Cardiac septum (tissue), 1 donor: ENCODE data around the gene POGZ. TPM values are rescaled to one million over a fixed set of nuclear protein-coding genes. Genes with fewer than 3 reads are reported as not detected.
"Not testable (repeated sequence)": the region's sequence is repeated elsewhere in the genome, so short reads cannot be mapped to it uniquely, and the experiment has no call there.

Experiments used
- DNase-seq: peaks from one replicate; pipeline ENCODE4 v3.0.0-alpha.2; 2020; ENCODE audit warnings: low spot score
- intact Hi-C: fragments of 100-400 bp; cut with DNase I; formaldehyde crosslinking; loops from one replicate; pipeline ENCODE4 v1.14.0; 2022
- total RNA-seq: library from RNA; stranded (reverse); fragmentation: NEBNext Ultra II Directional; extraction: Animal tissue kit (Norgen Biotek cat#: 25700); gene quantifications from one replicate; pipeline ENCODE4 v1.2.1, GENCODE V29; 2021
- donor health status: DM: no; HTN: no; CAD: no.

The POGZ gene
- total RNA-seq, 1 donor from 2014 or later: 54.4 TPM

DNA sequence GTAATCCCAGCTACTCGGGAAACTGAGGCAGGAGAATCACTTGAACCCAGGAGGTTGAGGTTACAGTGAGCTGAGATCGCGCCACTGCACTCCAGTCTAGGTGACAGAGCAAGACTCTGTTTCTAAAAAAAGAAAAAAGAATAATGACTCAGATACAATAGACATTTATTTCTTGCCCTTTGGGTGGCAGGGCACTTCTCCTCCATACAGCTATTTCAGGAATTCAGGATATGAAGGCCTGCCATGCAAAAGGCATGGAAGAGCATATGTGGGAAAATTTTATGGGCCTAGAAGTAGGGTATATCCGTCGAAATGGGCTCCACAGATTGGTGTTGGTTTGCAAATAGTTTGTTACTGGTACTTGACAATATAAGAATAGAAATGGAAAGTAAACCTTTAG, 20.2 kb upstream of the POGZ start:
- DNase-seq: no peak
- intact Hi-C loops: no loop called here

DNA sequence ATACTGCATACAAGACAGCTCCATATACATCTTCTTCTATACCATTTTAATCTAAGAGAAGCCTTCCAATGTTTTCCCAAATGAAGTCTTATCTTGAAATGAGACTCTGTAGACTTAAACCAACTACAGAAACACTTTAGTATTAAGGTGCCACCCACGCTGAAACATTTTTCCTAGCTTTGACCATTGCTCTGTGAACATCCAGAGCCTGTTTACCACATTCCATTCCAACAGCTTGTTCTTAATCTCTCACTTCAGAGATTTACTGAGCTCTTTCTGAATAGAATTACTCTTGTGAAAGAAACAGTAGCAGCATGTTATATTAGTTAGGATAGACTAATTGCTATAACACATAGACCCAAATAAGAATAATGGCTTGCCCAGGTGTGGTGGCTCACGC, 19.6 kb upstream of the POGZ start:
- DNase-seq: no peak
- intact Hi-C loops: no loop called here

DNA sequence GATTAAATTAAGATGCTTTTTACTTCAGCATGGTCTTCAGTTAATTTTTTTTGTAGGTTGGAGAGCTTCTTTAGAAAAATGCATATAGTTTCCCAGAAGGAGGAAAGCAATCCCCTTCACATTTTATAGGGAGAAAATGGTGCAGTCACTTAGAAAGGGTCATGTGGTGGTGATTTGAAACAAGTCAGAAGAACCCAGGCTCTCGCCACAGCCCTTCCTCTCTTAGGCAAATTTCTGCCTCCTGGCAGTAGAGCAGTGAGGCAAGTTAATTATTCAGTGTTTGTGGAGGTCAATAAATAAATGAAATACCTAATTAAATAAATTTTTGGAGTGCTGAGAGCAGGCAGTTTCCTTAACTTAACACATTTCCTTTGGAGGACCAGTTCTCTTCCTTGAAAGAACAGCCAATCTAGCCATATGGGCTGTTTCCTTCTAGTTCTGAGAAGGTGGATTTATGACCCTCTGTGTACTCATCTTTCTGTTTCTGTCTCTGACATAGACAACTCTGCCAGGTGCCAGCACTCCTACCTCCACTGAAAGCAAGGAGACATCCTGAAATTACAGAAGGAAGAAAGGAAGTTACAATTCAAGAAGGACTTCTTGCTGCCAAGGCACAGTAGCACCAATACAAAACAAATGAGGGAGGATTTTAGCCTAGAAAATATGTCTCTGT, 19.0 kb upstream of the POGZ start:
- intact Hi-C loops: no loop called here

DNA sequence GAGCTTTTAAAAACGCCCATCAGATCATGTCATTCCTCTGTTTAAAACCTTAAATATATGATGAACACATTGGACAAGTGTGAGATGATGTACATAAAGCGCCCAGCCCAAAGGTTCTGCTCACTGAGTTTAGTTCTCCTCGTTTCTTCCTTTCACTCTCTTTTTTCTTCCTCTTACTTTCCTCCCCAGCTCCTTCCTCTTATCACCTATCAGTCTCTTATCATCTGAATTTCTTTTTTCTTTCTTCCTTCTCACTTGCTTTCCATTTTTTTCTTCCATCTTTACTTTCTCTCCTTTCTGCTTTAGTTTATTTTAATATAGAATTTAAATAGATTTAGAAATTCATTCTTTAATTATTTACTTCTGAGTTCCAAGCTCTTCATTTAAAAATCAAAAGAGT, 17.8 kb upstream of the POGZ start:
- no peak for DNase-seq
- intact Hi-C loops: no loop called here

More for the DNA sequence above, 19.0 kb upstream of the POGZ start:
- no peak for DNase-seq

DNA sequence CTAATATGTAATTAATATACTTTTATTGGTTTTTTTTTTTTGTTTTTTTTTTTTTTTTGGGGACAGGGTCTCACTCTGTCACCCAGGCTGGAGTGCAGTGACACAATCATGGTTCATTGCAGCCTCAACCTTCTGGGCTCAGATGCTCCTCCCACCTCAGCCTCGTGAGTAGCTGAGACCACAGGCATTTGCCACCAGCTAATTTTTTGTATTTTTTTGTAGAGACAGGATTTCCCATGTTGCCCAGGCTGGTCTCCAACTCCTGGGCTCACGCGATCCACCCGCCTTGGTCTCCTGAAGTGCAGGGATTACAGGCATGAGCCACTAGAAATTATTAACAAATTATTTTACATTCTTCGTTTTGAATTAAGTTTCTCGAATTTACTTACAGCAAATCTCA, 16.8 kb upstream of the POGZ start:
- no peak for DNase-seq
- intact Hi-C loops: no loop called here

DNA sequence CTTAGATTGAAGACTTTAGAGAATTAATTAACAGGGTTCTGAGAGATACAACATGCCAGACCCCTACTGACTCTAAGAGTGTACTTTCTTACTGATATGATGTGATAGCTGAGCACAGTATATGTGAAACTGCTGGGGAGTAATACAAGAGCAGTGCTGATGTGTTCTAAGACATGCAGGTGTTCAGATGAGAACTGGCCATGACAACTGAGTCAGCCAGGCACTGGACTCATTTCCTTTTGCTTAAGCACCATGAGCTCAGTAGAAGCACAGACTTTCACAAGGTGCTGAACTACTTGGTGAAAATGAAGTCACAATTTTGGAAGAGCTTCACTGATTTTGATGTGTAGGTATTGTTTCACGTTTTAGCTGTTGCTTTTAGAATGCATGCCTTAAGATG, 15.9 kb upstream of the POGZ start:
- intact Hi-C loops: no loop called here
- no peak for DNase-seq

DNA sequence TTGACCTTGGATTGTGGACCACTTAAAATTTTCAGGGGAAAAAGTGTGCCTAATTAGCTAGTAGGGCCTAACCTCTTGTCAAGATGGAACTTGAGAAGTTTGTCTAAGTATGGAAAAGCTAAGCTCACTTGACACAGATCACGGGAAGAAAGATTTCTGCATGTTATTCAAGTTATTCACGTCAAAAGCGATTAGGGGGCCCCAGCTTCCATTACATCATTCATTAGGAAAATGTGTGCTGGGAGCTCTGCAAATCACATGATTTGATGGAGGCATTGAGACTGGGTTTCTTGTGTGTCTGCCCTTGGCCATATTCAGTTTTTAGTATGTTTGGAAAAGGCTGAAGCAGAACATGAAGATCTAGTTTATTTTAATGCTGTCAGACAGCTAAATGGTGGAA, 15.5 kb upstream of the POGZ start:
- intact Hi-C loops: no loop called here

DNA sequence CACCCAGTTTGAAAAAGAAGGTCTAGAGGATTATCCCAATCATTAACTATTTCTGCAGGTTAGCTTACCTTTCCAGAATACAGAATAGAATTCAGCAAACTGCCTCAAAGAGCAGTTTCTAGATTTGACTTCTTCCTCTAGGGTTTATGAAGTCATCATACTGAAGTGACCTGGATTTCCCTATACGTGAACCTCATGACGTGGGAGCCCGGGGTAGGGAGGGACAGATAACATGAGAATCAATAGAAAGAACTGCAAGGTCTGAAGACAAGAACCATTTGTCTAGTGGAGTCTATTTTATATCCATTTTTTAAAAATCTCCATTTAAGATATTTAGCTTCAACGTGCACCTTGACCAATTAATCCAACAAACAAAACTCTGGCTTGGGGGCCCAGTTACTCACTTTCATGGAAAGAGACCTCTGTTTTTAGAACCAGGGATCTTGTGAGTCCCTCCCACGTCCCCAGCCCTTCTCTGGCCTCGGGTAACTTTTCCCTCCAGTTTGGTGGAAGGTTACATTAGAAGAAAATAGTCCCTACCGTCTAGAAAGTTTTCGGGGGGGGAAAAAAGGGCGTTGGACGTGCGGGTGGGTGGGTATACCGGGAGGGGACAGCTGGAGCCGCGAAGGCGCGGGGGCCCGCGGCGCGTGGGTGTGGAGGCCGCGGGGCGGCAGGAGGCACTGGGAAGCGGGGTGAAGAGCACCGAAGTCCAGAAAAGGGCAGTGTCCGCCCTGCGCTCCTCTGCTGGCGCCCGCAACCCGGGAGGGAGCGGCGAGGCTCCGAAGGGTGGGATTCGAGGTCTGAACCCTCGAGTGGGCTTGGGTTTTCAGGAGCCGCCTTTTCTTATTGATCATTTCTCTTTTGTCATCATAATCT, 13.8 kb upstream of the POGZ start:
- DNase-seq: peak; percentile 76
- intact Hi-C loops: loop anchor here (1.0 kb wide), 1 partner anchor 14 kb away; the partner anchor contains the start of gene POGZ

More for the DNA sequence above, 15.5 kb upstream of the POGZ start:
- DNase-seq: no peak

DNA sequence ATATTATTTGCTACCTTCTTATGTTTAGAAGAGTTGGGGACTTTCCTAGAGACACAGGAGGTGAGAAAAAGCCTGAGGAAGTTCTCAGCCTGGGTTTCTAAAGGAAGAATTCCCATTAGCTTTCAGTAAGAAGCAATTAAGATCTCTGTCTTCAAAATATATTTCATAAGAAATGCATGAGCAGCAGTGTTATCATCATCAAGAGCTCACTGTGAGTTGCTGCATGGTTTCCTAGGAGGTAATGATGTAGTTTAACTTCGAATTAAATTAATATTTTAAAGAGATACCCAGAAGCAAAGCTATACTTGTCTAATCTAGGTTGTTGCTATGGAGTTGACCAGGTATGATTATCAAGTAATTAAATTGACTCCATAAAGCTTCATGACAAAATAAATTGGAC, 5.7 kb upstream of the POGZ start:
- no peak for DNase-seq
- intact Hi-C loops: no loop called here

DNA sequence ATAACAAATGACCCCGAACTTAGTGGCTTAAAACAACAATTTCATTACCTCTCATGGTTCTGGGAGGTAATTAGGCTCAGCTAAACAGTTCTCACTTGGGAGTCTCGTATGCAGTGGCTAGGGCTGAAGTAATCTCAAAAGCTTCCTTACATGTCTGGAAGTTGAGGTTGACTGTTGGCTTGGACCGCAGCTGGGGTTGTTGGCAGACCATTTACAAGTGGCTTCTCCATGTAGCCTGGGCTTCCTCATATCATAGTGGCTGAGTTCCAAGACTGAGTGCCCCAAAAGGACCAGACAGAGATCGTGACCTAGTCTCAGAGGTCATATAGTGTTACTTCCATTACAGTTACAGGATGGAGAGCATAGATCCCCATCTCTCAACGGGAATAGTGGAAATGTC, 2.4 kb upstream of the POGZ start:
- DNase-seq: no peak
- intact Hi-C loops: no loop called here

DNA sequence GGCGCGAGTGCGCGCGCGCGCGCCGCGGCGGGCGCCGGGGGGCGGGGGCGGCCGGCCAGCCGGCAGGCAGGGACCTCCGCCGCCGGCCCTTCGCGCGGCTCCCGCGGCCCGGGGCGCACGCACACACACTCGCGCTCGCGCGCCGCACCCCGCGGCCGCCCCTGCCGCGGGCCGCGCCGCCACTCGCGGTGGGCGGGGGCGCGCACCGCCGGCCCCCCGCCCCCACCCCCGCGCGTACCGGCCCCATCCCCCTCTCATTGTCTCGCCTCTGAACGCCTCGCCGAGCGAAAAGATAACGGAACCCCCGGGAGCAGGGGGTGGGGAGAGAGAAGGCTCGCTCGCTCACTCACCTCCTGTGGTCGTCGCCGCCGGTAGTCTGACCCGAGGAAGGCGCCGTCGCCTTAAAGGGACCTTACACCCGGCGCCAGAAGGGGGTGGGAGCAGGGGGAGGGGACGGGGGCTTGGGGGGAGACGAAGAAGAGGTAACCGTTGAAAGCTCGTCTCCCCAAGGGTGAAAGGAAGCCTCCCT, 428 bp downstream of the POGZ start:
- peak; percentile 82 for DNase-seq
- intact Hi-C loops: loop anchor here (1.0 to 5.0 kb wide), 2 partner anchors 14 to 78 kb away; no protein-coding TSS in a partner anchor

DNA sequence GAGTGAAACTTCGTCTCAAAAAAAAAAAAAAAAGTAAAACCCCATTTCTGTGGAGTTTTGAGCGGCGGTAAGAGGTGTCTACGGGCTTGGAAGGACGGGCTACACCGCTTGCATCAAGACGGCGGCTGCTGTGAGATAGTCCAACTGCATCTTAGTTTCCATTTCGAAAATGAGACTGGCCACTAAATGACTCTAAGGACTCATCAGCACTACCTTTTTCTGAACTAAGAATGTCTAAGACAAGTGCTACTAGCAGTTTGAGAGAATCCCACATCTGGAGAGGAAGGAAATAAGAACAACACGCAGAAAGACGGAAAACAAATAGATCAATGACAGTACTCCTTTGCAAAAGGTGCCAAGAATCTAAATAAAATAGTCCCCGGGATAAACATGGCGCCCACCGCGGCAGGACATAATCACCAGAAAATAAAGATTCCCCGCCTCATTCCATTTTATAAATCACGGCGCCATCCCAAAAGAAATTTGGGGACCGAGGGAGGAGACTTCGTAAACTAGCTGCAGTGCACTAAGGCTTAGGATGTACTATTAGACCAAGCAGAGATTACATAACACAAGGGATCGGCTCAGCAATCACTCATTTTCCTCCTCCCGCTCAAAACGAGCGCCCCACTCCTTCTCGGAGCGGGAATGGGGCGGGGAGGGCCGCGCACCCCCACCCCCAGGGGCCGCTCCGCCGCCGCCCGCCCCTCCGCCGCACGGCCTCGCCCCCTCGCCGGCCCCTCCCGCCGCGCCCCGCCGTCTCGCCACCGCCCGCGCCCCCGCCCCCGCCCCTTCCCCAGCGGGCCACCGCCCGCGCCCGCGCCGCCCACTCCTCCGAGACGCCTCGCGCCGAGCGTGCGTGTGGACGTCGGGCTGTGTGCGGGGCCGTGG, 1.1 kb downstream of the POGZ start:
- intact Hi-C loops: loop anchor here (5.0 kb wide), 1 partner anchor 79 kb away; no protein-coding TSS in a partner anchor
- DNase-seq: peak; percentile 79

DNA sequence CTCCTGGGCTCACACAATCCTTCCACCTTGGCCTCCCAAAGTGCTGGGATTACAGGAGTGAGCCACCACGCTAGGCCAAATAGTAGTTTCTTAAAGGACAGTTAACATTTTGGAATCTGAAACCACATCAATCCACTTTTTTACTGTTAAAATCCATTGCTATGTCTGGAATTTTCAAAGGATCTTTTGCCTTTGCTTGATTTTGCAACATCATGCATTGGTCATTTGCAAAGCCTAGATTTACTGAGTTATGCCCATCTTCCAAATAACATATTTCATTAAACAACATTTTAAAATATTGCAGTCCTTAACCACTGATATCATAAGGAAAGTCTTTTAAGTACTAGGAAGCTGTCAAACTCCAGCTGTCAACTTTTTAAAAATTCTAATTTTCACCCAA, 3.3 kb downstream of the POGZ start:
- intact Hi-C loops: loop anchor here (5.0 kb wide), 1 partner anchor 81 kb away; no protein-coding TSS in a partner anchor
- no peak for DNase-seq

DNA sequence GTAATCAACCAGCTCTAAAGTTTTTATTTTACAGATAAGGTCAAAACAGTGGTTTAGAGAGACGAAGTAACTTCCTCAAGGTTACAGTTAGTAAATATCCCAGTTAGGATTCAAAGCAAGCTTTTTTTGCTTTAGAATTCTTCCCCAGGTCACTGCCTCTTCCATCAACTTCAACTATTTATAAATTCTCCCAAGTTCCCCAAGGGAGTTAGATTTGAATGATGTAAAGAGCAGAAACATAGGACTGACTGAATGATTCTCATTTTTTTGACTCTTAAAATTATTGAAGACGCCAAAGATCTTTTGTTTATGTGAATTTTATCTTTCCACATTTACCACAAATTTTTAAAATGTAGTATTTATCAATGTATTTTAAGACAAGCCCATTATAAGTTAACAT, 4.1 kb downstream of the POGZ start:
- intact Hi-C loops: loop anchor here (5.0 kb wide), 1 partner anchor 82 kb away; no protein-coding TSS in a partner anchor
- DNase-seq: no peak

DNA sequence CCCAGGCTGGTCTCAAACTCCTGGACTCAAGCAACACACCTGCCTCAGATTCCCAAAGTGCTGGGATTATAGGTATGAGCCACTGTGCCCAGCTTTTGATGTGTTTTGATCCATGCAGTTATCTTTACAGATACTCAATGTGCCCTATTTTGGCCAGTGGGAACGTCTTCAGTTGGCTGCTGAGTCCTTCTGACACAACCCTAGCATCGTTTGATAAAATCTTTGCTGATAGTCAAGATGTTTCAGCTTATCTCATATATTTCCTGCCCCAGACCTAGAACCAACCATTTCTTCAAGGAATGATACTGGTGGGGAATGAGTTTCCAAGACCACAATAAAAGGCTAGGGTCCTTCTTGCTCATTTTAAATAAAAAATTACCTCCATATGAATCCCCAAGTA, 11.6 kb downstream of the POGZ start:
- intact Hi-C loops: loop anchor here (10.0 kb wide), 2 partner anchors 147 to 387 kb away; partner anchors contain the start of genes C2CD4D and RORC
- DNase-seq: no peak

DNA sequence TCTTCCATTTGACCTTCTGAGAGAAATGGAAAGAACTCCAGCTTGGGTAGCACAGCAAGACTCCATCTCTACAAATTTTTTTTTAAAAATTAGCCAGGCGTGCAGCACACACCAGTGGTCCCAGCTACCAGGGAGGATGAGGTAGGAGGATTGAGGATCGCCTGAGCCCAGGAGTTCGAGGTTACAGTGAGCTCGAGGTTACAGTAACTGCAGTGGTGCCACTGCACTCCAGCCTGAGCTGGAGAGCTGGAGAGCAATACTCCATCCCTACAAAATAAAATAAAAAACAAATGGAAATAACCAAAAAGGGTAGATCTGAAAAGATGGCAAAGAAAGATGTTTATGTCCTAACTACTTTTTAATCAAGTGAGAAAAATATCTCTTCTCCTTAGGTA, 14.5 kb downstream of the POGZ start:
- DNase-seq: no peak
- intact Hi-C loops: loop anchor here (5.0 to 10.0 kb wide), 4 partner anchors 103 to 390 kb away; partner anchors contain the start of genes C2CD4D and RORC

DNA sequence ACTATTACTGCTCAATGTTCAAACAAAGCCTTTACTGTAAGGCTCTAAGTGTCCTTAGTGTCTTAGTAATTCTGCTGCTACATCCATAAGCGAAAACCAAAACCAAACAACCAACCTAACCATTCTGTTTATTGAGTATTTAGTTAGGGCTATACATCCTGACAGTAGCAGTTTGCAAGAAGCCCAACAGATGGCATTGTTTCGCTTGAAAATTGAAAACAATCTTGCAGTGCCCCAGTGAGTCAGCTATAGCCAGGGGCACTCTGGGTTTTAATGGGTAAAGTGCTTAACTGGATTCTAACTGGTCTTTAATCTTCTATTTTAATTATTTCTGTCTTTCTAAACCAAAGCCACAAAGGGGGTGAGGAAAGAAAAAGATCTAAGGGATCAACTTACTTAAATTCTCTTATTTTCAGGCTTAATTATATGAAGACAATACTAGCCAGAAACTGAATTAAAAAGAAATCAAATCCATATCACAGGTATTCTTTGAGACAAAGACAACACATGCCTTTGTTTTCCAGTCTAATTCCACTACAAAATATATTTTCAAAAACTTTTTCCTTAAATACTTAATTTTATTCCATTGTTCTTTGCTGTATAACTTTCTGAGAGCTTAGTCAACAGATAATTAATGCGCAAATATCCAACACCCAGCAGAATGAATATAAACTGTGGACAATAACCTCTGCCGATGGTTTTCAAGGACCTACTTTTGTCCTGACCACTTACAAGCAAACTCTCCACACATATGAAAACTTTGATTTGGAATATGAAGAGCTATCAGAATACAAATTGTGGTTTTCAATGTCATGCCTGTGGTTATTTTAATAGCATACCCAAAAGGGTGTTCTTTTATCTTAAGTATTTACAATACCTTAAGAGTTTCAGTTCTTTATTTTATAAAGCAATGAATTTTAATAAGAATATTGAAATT, 15.2 kb downstream of the POGZ start:
- no peak for DNase-seq
- intact Hi-C loops: loop anchor here (5.0 to 10.0 kb wide), 4 partner anchors 103 to 391 kb away; partner anchors contain the start of genes C2CD4D and RORC

DNA sequence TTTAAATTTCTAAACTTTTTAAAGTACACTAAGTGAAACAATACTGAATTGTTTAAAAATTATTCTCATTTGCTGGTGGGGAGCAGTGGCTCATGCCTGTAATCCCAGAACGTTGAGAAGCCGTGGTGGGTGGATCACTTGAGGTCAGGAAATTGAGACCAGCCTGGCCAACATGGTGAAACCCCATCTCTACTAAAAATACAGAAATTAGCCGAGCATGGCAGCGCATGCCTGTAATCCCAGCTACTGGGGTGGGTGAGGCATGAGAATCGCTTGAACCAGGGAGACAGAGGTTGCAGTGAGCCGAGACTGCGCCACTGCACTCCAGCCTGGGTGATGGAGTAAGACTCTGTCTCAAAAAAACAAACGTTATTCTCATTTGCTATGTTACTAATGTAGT, 21.9 kb downstream of the POGZ start:
- intact Hi-C loops, DNase-seq: not testable (repeated sequence)
